Measurements from ENCODE around the gene ADCY9. TPM values are rescaled to one million over a fixed set of nuclear protein-coding genes. Genes with fewer than 3 reads are reported as not detected.

ADCY9 gene
- total RNA-seq, 2 donors from 2014 or later, result 7.2 to 58.3 TPM

DNA sequence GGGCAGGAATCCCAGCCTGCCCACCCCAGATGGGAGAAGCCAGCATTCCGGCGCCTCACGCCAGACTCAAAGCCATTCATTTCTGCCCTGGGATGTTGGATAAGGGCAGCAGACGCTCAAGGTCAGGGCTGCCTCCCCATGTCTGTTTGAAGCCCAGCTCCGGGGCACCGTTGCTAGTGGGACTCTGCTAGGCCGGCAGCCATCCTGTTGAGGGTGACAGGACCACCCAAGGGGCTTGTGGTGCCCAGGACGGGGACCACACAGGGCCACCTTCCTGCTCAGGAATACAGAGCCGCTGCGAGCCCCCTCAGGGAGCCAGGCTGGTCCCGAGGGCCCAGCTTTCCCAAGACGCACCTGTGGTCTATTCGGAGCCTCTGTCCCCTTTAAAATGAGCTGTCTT lies 134.0 kb downstream of the ADCY9 start:
- no peak overlapping the region for H3K4me3 ChIP-seq
- intact Hi-C loops (cut with DNase I), result loop anchor here (5.0 kb wide), 4 partner anchors 130 to 350 kb away; no protein-coding TSS in a partner anchor
- no peak overlapping the region for H3K27ac ChIP-seq
- H3K4me1 ChIP-seq (replicated peaks), result no peaks in the 10 kb centered on the region
- H3K36me3 ChIP-seq, result no peaks in the 10 kb centered on the region
- whole genome bisulfite sequencing, result 97% methylated on average over 13 of the region's 13 CpGs
- no peaks in the 10 kb centered on the region for H3K27me3 ChIP-seq (replicated peaks; ENCODE audit: insufficient read depth)
- TF ChIP-seq CTCF (IDR thresholded peaks at IDR 0.05) (no peak), POLR2A (IDR thresholded peaks at IDR 0.05) (no peak), POLR2AphosphoS5 (IDR thresholded peaks at IDR 0.05) (no peak)
- no peaks in the 10 kb centered on the region for H3K9me3 ChIP-seq
- no peak for DNase-seq (ENCODE audit: low spot score)

- Histone ChIP-seq H3K4me1 (replicated peaks) (no peaks in the 10 kb centered on the region), H3K36me3 (no peaks in the 10 kb centered on the region), H3K9me3 (no peaks in the 10 kb centered on the region), H3K27me3 (replicated peaks; ENCODE audit: insufficient read depth) (no peaks in the 10 kb centered on the region), H3K4me3 (no peak overlapping the region), H3K27ac (no peak overlapping the region)
- intact Hi-C loops (cut with DNase I), result loop anchor here (5.0 kb wide), 4 partner anchors 132 to 352 kb away; no protein-coding TSS in a partner anchor
- WGBS, result 48% methylated on average over 20 of the region's 20 CpGs
- TF ChIP-seq CTCF (IDR thresholded peaks at IDR 0.05) (no peak), POLR2A (IDR thresholded peaks at IDR 0.05) (no peak), POLR2AphosphoS5 (IDR thresholded peaks at IDR 0.05) (no peak)
- DNase-seq (ENCODE audit: low spot score), result no peak
Observed at GRCh38 chr16:3980253-3981111, 135.8 kb downstream of the ADCY9 start.

- intact Hi-C loops (cut with DNase I), result no loop called here
- no peak for TF ChIP-seq POLR2AphosphoS5 (IDR thresholded peaks at IDR 0.05)
- no peak for TF ChIP-seq POLR2A (IDR thresholded peaks at IDR 0.05)
- no peak for TF ChIP-seq CTCF (IDR thresholded peaks at IDR 0.05)
- Histone ChIP-seq H3K4me1 (replicated peaks) (no peaks in the 10 kb centered on the region), H3K36me3 (no peaks in the 10 kb centered on the region), H3K27ac (no peak overlapping the region), H3K4me3 (no peak overlapping the region), H3K9me3 (no peaks in the 10 kb centered on the region), H3K27me3 (replicated peaks; ENCODE audit: insufficient read depth) (no peaks in the 10 kb centered on the region)
- 92% methylated on average over 12 of the region's 12 CpGs for WGBS
- DNase-seq (ENCODE audit: low spot score), result no peak
Observed at GRCh38 chr16:3979518-3979917, 136.7 kb downstream of the ADCY9 start.

- no peaks in the 10 kb centered on the region for H3K36me3 ChIP-seq
- 95% methylated on average over 25 of the region's 25 CpGs for WGBS
- no peak overlapping the region for H3K4me3 ChIP-seq
- H3K4me1 ChIP-seq (replicated peaks), result no peaks in the 10 kb centered on the region
- DNase-seq (ENCODE audit: low spot score), result no peak
- H3K9me3 ChIP-seq, result no peaks in the 10 kb centered on the region
- H3K27me3 ChIP-seq (replicated peaks; ENCODE audit: insufficient read depth), result no peaks in the 10 kb centered on the region
- intact Hi-C loops (cut with DNase I), result no loop called here
- TF ChIP-seq CTCF (IDR thresholded peaks at IDR 0.05) (no peak), POLR2AphosphoS5 (IDR thresholded peaks at IDR 0.05) (no peak), POLR2A (IDR thresholded peaks at IDR 0.05) (no peak)
- no peak overlapping the region for H3K27ac ChIP-seq
Observed at GRCh38 chr16:3979070-3979469, 137.2 kb downstream of the ADCY9 start.

GRCh38 chr16:3977376-3977775 lies 138.9 kb downstream of the ADCY9 start:
- Histone ChIP-seq H3K4me1 (replicated peaks) (no peaks in the 10 kb centered on the region), H3K36me3 (no peaks in the 10 kb centered on the region), H3K4me3 (no peak overlapping the region), H3K27me3 (replicated peaks; ENCODE audit: insufficient read depth) (no peaks in the 10 kb centered on the region), H3K9me3 (no peaks in the 10 kb centered on the region), H3K27ac (no peak overlapping the region)
- TF ChIP-seq CTCF (IDR thresholded peaks at IDR 0.05) (no peak), POLR2AphosphoS5 (IDR thresholded peaks at IDR 0.05) (no peak), POLR2A (IDR thresholded peaks at IDR 0.05) (no peak)
- intact Hi-C loops (cut with DNase I), result no loop called here
- DNase-seq (ENCODE audit: low spot score), result no peak
- WGBS, result 90% methylated on average over 26 of the region's 26 CpGs
